ENCODE data around the gene TBC1D5.

Gene TBC1D5

GRCh38 chr3:17479681-17480405 is 262.6 kb downstream of the TBC1D5 start:
- no peak for DNase-seq (ENCODE audit: low read depth in 2 of 2)

- no peak for DNase-seq (ENCODE audit: low read depth in 2 of 2)
Measured at GRCh38 chr3:17478673-17479072, 263.8 kb downstream of the TBC1D5 start.

- no peak for DNase-seq (ENCODE audit: low read depth in 2 of 2)
Measured at GRCh38 chr3:17473761-17474160, 268.7 kb downstream of the TBC1D5 start.

GRCh38 chr3:17469954-17470353 is 272.5 kb downstream of the TBC1D5 start:
- no peak for DNase-seq (ENCODE audit: low read depth in 2 of 2)

GRCh38 chr3:17469520-17469919 is 272.9 kb downstream of the TBC1D5 start:
- no peak for DNase-seq (ENCODE audit: low read depth in 2 of 2)

GRCh38 chr3:17466028-17466427 is 276.4 kb downstream of the TBC1D5 start:
- DNase-seq (ENCODE audit: low read depth in 2 of 2): no peak

GRCh38 chr3:17459470-17459993 is 282.9 kb downstream of the TBC1D5 start:
- no peak for DNase-seq (ENCODE audit: low read depth in 2 of 2)

GRCh38 chr3:17456650-17457049 is 285.8 kb downstream of the TBC1D5 start:
- DNase-seq (ENCODE audit: low read depth in 2 of 2): no peak

GRCh38 chr3:17456046-17456445 is 286.4 kb downstream of the TBC1D5 start:
- DNase-seq (ENCODE audit: low read depth in 2 of 2): no peak

GRCh38 chr3:17444865-17445264 is 297.6 kb downstream of the TBC1D5 start:
- DNase-seq (ENCODE audit: low read depth in 2 of 2): no peak

GRCh38 chr3:17443142-17443541 is 299.3 kb downstream of the TBC1D5 start:
- no peak for DNase-seq (ENCODE audit: low read depth in 2 of 2)

- no peak for DNase-seq (ENCODE audit: low read depth in 2 of 2)
Measured at GRCh38 chr3:17442332-17443049, 299.9 kb downstream of the TBC1D5 start.

- no peak for DNase-seq (ENCODE audit: low read depth in 2 of 2)
Measured at GRCh38 chr3:17433876-17434275, 308.6 kb downstream of the TBC1D5 start.

- DNase-seq (ENCODE audit: low read depth in 2 of 2): no peak
Measured at GRCh38 chr3:17432236-17432635, 310.2 kb downstream of the TBC1D5 start.

GRCh38 chr3:17431484-17432045 is 310.9 kb downstream of the TBC1D5 start:
- no peak for DNase-seq (ENCODE audit: low read depth in 2 of 2)

- no peak for DNase-seq (ENCODE audit: low read depth in 2 of 2)
Measured at GRCh38 chr3:17431004-17431403, 311.4 kb downstream of the TBC1D5 start.

- DNase-seq (ENCODE audit: low read depth in 2 of 2): no peak
Measured at GRCh38 chr3:17430582-17430981, 311.8 kb downstream of the TBC1D5 start.

GRCh38 chr3:17423786-17424536 is 318.5 kb downstream of the TBC1D5 start:
- no peak for DNase-seq (ENCODE audit: low read depth in 2 of 2)

GRCh38 chr3:17422636-17423035 is 319.8 kb downstream of the TBC1D5 start:
- no peak for DNase-seq (ENCODE audit: low read depth in 2 of 2)

- DNase-seq (ENCODE audit: low read depth in 2 of 2): no peak
Measured at GRCh38 chr3:17420668-17421067, 321.8 kb downstream of the TBC1D5 start.

- DNase-seq (ENCODE audit: low read depth in 2 of 2): no peak
Measured at GRCh38 chr3:17412950-17413530, 329.4 kb downstream of the TBC1D5 start.

Measured in activated CD4-positive, alpha-beta T cell treated with anti-CD3 and anti-CD28 coated beads for 24 hours (primary cell).